ENCODE results near the gene PRPF4.

PRPF4 gene

GRCh38 chr9:113311961-113312360 lies 36.5 kb downstream of the PRPF4 start:
- no peak for DNase-seq (ENCODE audit: low read depth in 2 of 2)

GRCh38 chr9:113313261-113313660 lies 37.8 kb downstream of the PRPF4 start:
- no peak for DNase-seq (ENCODE audit: low read depth in 2 of 2)

GRCh38 chr9:113315231-113315630 lies 39.8 kb downstream of the PRPF4 start:
- no peak for DNase-seq (ENCODE audit: low read depth in 2 of 2)

GRCh38 chr9:113316030-113316429 lies 40.6 kb downstream of the PRPF4 start:
- DNase-seq (ENCODE audit: low read depth in 2 of 2): no peak

GRCh38 chr9:113317777-113318176 lies 42.3 kb downstream of the PRPF4 start:
- no peak for DNase-seq (ENCODE audit: low read depth in 2 of 2)

GRCh38 chr9:113319054-113319453 lies 43.6 kb downstream of the PRPF4 start:
- no peak for DNase-seq (ENCODE audit: low read depth in 2 of 2)

- no peak for DNase-seq (ENCODE audit: low read depth in 2 of 2)
Observed at GRCh38 chr9:113320051-113320450, 44.6 kb downstream of the PRPF4 start.

- DNase-seq (ENCODE audit: low read depth in 2 of 2): no peak
Observed at GRCh38 chr9:113322671-113323070, 47.2 kb downstream of the PRPF4 start.

GRCh38 chr9:113326230-113326629 lies 50.8 kb downstream of the PRPF4 start:
- DNase-seq (ENCODE audit: low read depth in 2 of 2): no peak

GRCh38 chr9:113328045-113328782 lies 52.8 kb downstream of the PRPF4 start:
- DNase-seq (ENCODE audit: low read depth in 2 of 2): no peak

GRCh38 chr9:113331780-113332179 lies 56.3 kb downstream of the PRPF4 start:
- DNase-seq (ENCODE audit: low read depth in 2 of 2): no peak

GRCh38 chr9:113337714-113338113 lies 62.3 kb downstream of the PRPF4 start:
- DNase-seq (ENCODE audit: low read depth in 2 of 2): no peak

GRCh38 chr9:113340011-113340699 lies 64.7 kb downstream of the PRPF4 start, which contains the start of gene WDR31:
Gene WDR31 (minus strand): TSS chr9:113340275. CDS start chr9:113332022, 8,253 bp downstream.
- peak; percentile 76 to 79 for DNase-seq (ENCODE audit: low read depth in 2 of 2)

- no peak for DNase-seq (ENCODE audit: low read depth in 2 of 2)
Observed at GRCh38 chr9:113341712-113342410, 66.4 kb downstream of the PRPF4 start.
